Panc1 (cell line): ENCODE data around the gene CELA2B. TPM values are rescaled to one million over a fixed set of nuclear protein-coding genes. Genes with fewer than 3 reads are reported as not detected.

Experiments
- ATAC-seq: fragments of 200-7000 bp; cut with Tn5 transposase; 2 replicates; pipeline ENCODE4 v1.9.1; 2020; ENCODE audit warnings: mild to moderate bottlenecking, moderate library complexity
- BruUV-seq: library from RNA; stranded (reverse); fragments of 400-500 nt; replicated peaks from 2 replicates; lab custom pipeline; 2021; lab: Mats Ljungman, UMichigan
- CTCF ChIA-PET: fragments of 300-600 bp; sonication (Branson Sonifier 250); formaldehyde crosslinking; loops from one replicate; lab custom pipeline; 2022; ENCODE audit warnings: antibody characterized with exemption; lab: Charles Lee
- POLR2A ChIA-PET: fragments of 300-600 bp; sonication (Branson Sonifier 250); formaldehyde crosslinking; loops from one replicate; lab custom pipeline; 2022; ENCODE audit warnings: antibody characterized with exemption; lab: Charles Lee
- DNase-seq: peaks from one replicate; pipeline ENCODE4 v3.0.0-alpha.2; 2010; ENCODE audit warnings: low read depth, low spot score
- H3K27ac ChIP-seq: 2 replicates; pipeline ENCODE4 v1.5.1; 2011; ENCODE audit warnings: mild to moderate bottlenecking, low read length, inconsistent platforms
- H3K27me3 ChIP-seq: fragments of 200-500 bp; sonication (Bioruptor generic); 2 replicates; pipeline ENCODE4 v1.6.0; 2014; ENCODE audit warnings: low read length, inconsistent platforms; ENCODE audit not compliant: control insufficient read depth, insufficient read depth
- H3K36me3 ChIP-seq: fragments of 200-500 bp; sonication (Bioruptor generic); 2 replicates; pipeline ENCODE4 v1.5.1; 2014; ENCODE audit warnings: inconsistent platforms, mild to moderate bottlenecking, low read length, moderate library complexity; ENCODE audit not compliant: control insufficient read depth, insufficient read depth
- H3K4me1 ChIP-seq: 2 replicates; pipeline ENCODE4 v1.5.1; 2011; ENCODE audit warnings: inconsistent platforms, mild to moderate bottlenecking, low read length, moderate library complexity; ENCODE audit not compliant: control insufficient read depth, insufficient read depth
- H3K4me3 ChIP-seq, 2 experiments: 2 replicates each; pipeline ENCODE4 v1.5.1; 2011 to 2012; ENCODE audit warnings: low read depth in 2 of 2, low read length in 2 of 2, mild to moderate bottlenecking in 2 of 2, inconsistent platforms in 1 of 2, moderate library complexity in 1 of 2
- H3K9me3 ChIP-seq: fragments of 200-500 bp; sonication (Bioruptor generic); 2 replicates; pipeline ENCODE4 v1.5.1; 2014; ENCODE audit warnings: low read depth, mild to moderate bottlenecking, inconsistent platforms, low read length, moderate library complexity; ENCODE audit not compliant: control insufficient read depth, insufficient read depth
- CTCF ChIP-seq: fragments of 450-650 bp; IDR thresholded peaks from 2 replicates; pipeline ENCODE4 v1.5.1; 2017; ENCODE audit warnings: mild to moderate bottlenecking
- POLR2AphosphoS5 ChIP-seq: IDR thresholded peaks from 2 replicates; pipeline ENCODE4 v1.6.1; 2012; ENCODE audit warnings: mild to moderate bottlenecking, low read depth, low read length, moderate library complexity
- SIN3A ChIP-seq: IDR thresholded peaks from 2 replicates; pipeline ENCODE4 v1.6.1; 2012; ENCODE audit warnings: low read depth, mild to moderate bottlenecking, low read length, moderate library complexity, borderline replicate concordance; ENCODE audit not compliant: insufficient read depth
- TCF7L2 ChIP-seq: IDR thresholded peaks from 2 replicates; pipeline ENCODE4 v1.6.1; 2011; ENCODE audit warnings: mild to moderate bottlenecking, low read depth, low read length, inconsistent platforms
- in situ Hi-C: cut with HindIII; loops from 2 replicates; pipeline ENCODE4 v1.10.0; 2016; ENCODE audit warnings: low sequenced_read_pairs, low pct_unique_long_range_greater_than_20kb
- intact Hi-C: fragments of 100-400 bp; cut with micrococcal nuclease; formaldehyde crosslinking; loops from one replicate; pipeline ENCODE4 v1.10.0; 2022; ENCODE audit not compliant: unreplicated experiment
- total RNA-seq: library from RNA; stranded (reverse); gene quantifications from one replicate; pipeline ENCODE4 v1.2.1, GENCODE V29; 2021; ENCODE audit not compliant: unreplicated experiment
- TF ChIP-seq, protein P1 (sequence below), 2 experiments: IDR thresholded peaks; 2 replicates each; pipeline ENCODE4 v1.6.1; 2011 to 2012; ENCODE audit warnings: low read depth in 2 of 2, control low read depth in 1 of 2, low read length in 1 of 2, mild to moderate bottlenecking in 1 of 2, moderate library complexity in 1 of 2; ENCODE audit not compliant: insufficient read depth in 1 of 2

CELA2B gene
- total RNA-seq, 1 experiment from 2014 or later = not detected

DNA sequence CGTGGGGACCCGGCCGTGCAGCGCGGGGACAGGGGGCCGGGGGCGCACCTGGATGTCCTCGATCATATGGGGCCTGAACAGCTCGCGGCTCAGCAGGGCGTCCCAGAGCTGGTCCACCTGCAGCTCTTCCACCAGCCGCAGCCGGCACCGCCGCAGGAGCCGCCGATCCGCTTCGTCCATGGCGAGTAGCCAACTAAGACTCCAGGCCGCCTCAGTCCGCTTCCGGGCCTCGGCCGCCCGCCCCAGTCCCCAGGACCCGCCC, 48.0 kb downstream of the CELA2B start, which contains the start of gene CASP9:
Gene CASP9, minus strand, starts transcription at position 195 of the 262 bp plus-strand sequence. Its CDS starts 15 bp downstream, at position 180.
- intact Hi-C loops = no loop called here
- CTCF ChIA-PET = interaction anchor here (0.7 kb wide), 1 partner anchor 30 kb away, joined by 3 read pairs; no protein-coding TSS in a partner anchor
- TF ChIP-seq, protein P1, sequence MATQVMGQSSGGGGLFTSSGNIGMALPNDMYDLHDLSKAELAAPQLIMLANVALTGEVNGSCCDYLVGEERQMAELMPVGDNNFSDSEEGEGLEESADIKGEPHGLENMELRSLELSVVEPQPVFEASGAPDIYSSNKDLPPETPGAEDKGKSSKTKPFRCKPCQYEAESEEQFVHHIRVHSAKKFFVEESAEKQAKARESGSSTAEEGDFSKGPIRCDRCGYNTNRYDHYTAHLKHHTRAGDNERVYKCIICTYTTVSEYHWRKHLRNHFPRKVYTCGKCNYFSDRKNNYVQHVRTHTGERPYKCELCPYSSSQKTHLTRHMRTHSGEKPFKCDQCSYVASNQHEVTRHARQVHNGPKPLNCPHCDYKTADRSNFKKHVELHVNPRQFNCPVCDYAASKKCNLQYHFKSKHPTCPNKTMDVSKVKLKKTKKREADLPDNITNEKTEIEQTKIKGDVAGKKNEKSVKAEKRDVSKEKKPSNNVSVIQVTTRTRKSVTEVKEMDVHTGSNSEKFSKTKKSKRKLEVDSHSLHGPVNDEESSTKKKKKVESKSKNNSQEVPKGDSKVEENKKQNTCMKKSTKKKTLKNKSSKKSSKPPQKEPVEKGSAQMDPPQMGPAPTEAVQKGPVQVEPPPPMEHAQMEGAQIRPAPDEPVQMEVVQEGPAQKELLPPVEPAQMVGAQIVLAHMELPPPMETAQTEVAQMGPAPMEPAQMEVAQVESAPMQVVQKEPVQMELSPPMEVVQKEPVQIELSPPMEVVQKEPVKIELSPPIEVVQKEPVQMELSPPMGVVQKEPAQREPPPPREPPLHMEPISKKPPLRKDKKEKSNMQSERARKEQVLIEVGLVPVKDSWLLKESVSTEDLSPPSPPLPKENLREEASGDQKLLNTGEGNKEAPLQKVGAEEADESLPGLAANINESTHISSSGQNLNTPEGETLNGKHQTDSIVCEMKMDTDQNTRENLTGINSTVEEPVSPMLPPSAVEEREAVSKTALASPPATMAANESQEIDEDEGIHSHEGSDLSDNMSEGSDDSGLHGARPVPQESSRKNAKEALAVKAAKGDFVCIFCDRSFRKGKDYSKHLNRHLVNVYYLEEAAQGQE (IDR thresholded peaks at IDR 0.05; ENCODE audit: insufficient read depth in 1 of 2, low read depth in 2 of 2, low read length in 1 of 2) = no peak
- TF ChIP-seq SIN3A (0 out of 2 replicates have a peak, but pooled peaks have one; percentile 39), POLR2AphosphoS5 (no peak)
- Histone ChIP-seq H3K27me3 (no peaks in the 10 kb centered on the region), H3K27ac (peak within 1 kb of the TSS; percentile 80), H3K4me1 (peaks cover 20% of the 10 kb centered on the region), H3K36me3 (peaks cover 8% of the 10 kb centered on the region; the same call in 1 of the 2 replicates), H3K9me3 (no peaks in the 10 kb centered on the region), H3K4me3 (peak within 1 kb of the TSS; percentile 68 to 88)
- ATAC-seq (peak; percentile 15), DNase-seq (no peak)
- in situ Hi-C loops = no loop called here
- POLR2A ChIA-PET = interaction anchor here (0.9 kb wide), 1 partner anchor 201 kb away, joined by 3 read pairs; no protein-coding TSS in a partner anchor
- no TSS peak for BruUV-seq

DNA sequence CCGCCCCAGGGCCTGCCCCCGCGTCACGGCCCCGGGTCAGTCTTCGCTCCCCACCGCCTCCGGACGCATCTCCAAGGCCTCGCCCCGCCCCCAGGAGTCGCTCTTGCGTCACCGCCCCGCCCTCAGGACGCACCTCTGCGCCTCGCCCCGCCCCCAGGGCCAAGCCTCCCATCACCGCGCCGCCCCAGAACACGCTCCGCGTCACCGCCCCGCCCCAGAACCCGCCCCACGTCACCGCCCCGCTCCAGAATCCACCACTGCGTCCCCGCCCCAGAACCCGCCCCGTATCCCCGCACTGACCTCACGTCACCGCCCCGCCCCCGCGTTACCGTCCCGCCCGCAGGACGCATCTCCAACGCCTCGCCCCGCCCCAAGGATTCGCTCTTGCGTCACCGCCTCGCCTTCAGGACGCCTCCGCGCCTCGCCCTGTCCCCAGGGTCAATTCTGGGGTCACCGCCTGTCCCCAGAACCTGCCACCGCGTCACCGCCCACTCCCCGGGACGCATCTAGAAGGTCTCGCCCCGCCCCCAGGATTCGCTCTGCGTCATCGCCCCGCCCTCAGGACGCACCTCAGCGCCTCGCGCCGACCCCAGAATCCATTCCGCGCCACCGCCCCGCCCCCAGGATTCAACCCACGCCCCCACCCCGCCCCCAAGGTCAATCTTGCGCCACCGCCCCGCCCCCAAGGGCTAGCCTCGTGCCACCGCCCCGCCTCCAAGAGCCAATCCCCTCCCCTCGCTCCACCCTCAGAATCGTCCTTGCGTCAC, 48.6 kb downstream of the CELA2B start:
- H3K27ac ChIP-seq = peak overlapping the region; percentile 68; the same call in 1 of the 2 replicates
- in situ Hi-C loops = no loop called here
- peak overlapping the region; percentile 61 to 81 for H3K4me3 ChIP-seq
- H3K9me3 ChIP-seq = no peaks in the 10 kb centered on the region
- H3K36me3 ChIP-seq = peaks cover 10% of the 10 kb centered on the region; the same call in 1 of the 2 replicates
- H3K4me1 ChIP-seq = peaks cover 20% of the 10 kb centered on the region
- intact Hi-C loops = no loop called here
- ATAC-seq (peak; percentile 66), DNase-seq (peak; percentile 94)
- no peaks in the 10 kb centered on the region for H3K27me3 ChIP-seq
- ChIA-PET CTCF (no interaction called here), POLR2A (interaction anchor here (0.9 kb wide), 1 partner anchor 201 kb away, joined by 3 read pairs; no protein-coding TSS in a partner anchor)
- no TSS peak for BruUV-seq
- TF ChIP-seq TCF7L2 (no peak), SIN3A (0 out of 2 replicates have a peak, but pooled peaks have one; percentile 14)

DNA sequence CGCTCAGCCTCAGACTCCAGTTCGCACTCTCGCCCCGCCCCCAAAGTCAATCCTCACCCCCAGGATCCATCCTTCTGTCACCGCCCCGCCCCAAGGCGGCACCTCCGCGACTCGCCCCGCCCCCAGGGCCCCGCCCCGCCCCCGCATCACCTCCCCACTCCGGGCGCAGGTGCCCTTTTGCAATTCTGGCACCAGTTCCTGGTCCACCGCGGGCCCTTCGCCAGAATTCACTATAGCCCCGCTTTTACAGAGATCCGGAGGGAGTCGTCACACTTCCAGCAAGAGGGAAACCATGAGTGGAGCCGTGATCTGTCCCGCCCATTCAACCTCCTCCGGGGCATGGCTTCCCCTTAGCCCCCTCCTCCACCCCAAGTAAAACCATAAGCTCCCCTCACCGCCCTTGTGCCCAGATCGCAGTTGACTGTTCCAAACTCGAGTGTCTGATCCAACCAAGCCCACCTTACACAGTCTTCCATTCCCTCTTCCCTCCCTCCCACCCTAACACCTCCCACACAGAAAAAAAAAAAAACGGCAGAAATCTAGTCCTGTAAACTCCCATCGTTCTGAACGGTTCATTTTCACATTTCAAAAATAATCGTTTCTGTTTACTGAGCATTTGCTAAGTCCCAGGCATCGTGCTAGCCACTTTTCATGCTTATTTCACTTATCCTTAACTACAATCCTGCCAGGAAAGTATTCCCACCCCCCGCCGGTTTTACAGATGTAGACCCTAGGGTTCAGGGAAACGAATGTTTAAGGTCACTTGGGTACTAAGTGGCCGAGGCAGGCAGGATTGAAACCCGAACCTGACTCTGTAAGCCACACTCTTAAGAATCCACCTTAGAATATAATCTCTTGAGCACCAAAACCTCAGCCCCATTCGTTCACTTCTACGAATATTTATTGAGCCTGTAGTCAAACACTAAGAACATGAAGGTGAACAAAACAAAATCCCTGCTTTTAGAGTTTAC, 49.4 kb downstream of the CELA2B start:
- CTCF ChIA-PET = interaction anchor here (0.5 to 0.7 kb wide), 2 partner anchors 171 to 271 kb away, joined by 3 to 4 read pairs; no protein-coding TSS in a partner anchor
- peaks cover 12% of the 10 kb centered on the region; the same call in 1 of the 2 replicates for H3K36me3 ChIP-seq
- in situ Hi-C loops = no loop called here
- H3K4me1 ChIP-seq = peaks cover 20% of the 10 kb centered on the region
- intact Hi-C loops = no loop called here
- no peaks in the 10 kb centered on the region for H3K9me3 ChIP-seq
- peak overlapping the region; percentile 68 to 88 for H3K4me3 ChIP-seq
- ATAC-seq = peak; percentile 79
- TF ChIP-seq POLR2AphosphoS5 = no peak
- TF ChIP-seq, protein P1 (IDR thresholded peaks at IDR 0.05; ENCODE audit: insufficient read depth in 1 of 2, low read depth in 2 of 2, low read length in 1 of 2) = no peak
- no peak for TF ChIP-seq TCF7L2
- no peak for TF ChIP-seq SIN3A
- no peak for TF ChIP-seq CTCF
- H3K27me3 ChIP-seq = no peaks in the 10 kb centered on the region
- POLR2A ChIA-PET = no interaction called here
- peak overlapping the region; percentile 79 for H3K27ac ChIP-seq
- no peak for DNase-seq
- no TSS peak for BruUV-seq
